ENCODE measurements around the gene CLEC19A.

DNA sequence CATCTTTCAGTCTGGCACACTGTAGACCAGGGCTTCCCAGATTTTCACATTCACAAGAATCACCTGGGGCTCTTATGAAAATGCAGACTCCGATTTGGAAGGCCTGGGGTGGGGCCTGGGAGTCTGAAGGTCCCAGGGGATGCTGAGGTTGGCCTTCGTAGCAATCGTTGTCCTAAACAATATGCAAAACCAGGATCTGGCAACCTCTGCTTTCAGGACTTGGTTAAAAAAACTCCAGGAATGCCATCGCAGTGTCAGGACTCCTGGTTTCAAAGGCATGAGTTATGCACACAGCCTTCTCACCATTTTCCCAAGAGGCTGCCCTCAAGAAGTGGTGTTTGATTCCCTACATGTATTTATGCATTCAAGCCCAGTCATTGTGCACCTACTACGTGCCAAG is 6.7 kb downstream of the CLEC19A start:
- TF ChIP-seq, protein P1, sequence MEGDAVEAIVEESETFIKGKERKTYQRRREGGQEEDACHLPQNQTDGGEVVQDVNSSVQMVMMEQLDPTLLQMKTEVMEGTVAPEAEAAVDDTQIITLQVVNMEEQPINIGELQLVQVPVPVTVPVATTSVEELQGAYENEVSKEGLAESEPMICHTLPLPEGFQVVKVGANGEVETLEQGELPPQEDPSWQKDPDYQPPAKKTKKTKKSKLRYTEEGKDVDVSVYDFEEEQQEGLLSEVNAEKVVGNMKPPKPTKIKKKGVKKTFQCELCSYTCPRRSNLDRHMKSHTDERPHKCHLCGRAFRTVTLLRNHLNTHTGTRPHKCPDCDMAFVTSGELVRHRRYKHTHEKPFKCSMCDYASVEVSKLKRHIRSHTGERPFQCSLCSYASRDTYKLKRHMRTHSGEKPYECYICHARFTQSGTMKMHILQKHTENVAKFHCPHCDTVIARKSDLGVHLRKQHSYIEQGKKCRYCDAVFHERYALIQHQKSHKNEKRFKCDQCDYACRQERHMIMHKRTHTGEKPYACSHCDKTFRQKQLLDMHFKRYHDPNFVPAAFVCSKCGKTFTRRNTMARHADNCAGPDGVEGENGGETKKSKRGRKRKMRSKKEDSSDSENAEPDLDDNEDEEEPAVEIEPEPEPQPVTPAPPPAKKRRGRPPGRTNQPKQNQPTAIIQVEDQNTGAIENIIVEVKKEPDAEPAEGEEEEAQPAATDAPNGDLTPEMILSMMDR (conservative IDR thresholded peaks at IDR 0.05; ENCODE audit: low read depth in 2 of 2) = no peak
- no peak for TF ChIP-seq EZH2 (IDR thresholded peaks at IDR 0.05; ENCODE audit: low read depth, unreplicated experiment)
- TF ChIP-seq POLR2AphosphoS5 (IDR thresholded peaks at IDR 0.05; ENCODE audit: low read depth) = no peak
- TF ChIP-seq, protein P2, sequence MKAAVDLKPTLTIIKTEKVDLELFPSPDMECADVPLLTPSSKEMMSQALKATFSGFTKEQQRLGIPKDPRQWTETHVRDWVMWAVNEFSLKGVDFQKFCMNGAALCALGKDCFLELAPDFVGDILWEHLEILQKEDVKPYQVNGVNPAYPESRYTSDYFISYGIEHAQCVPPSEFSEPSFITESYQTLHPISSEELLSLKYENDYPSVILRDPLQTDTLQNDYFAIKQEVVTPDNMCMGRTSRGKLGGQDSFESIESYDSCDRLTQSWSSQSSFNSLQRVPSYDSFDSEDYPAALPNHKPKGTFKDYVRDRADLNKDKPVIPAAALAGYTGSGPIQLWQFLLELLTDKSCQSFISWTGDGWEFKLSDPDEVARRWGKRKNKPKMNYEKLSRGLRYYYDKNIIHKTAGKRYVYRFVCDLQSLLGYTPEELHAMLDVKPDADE (IDR thresholded peaks at IDR 0.05) = no peak
- no peak for TF ChIP-seq ZNF114 (CRISPR knock-in tag; IDR thresholded peaks at IDR 0.05)
- no peak for TF ChIP-seq CREB1 (CRISPR knock-in tag; IDR thresholded peaks at IDR 0.05; ENCODE audit: low read depth)
- TF ChIP-seq NANOG (IDR thresholded peaks at IDR 0.05; ENCODE audit: borderline replicate concordance) = no peak
- no peak for TF ChIP-seq EZH2phosphoT487 (IDR thresholded peaks at IDR 0.05; ENCODE audit: unreplicated experiment)
- no peak for TF ChIP-seq JUNB (IDR thresholded peaks at IDR 0.05; ENCODE audit: unreplicated experiment)
